CD4-positive, alpha-beta T cell (primary cell): ENCODE results near the gene PLET1. TPM values are rescaled to one million over a fixed set of nuclear protein-coding genes. Genes with fewer than 3 reads are reported as not detected.
A peak's percentile ranks its signal among the peaks of the same experiment; 100 is the strongest.

ENCODE experiments used
- ATAC-seq: fragments of 200-7000 bp; cut with Tn5 transposase; one replicate; pipeline ENCODE4 v1.10.0; 2022; ENCODE audit warnings: mild to moderate bottlenecking; ENCODE audit not compliant: poor library complexity
- CTCF ChIA-PET: fragments of 350-600 bp; sonication (Branson Sonifier 250); formaldehyde crosslinking; loops from one replicate; lab custom pipeline; 2021; ENCODE audit warnings: antibody characterized with exemption, inconsistent platforms; lab: Charles Lee
- POLR2A ChIA-PET: fragments of 350-600 bp; sonication (Branson Sonifier 250); formaldehyde crosslinking; loops from one replicate; lab custom pipeline; 2021; ENCODE audit warnings: antibody characterized with exemption, inconsistent platforms; lab: Charles Lee
- DNase-seq, 14 experiments: peaks; one replicate each; pipeline ENCODE4 v3.0.0-alpha.2; 2013 to 2020; ENCODE audit warnings: mixed read lengths in 2 of 14
- H3K27ac ChIP-seq, 2 donors: one replicate each; pipeline versions ENCODE4 v1.5.1 to v1.7.0; 2013; ENCODE audit warnings: low read length in 2 of 2, low read depth in 1 of 2, mild to moderate bottlenecking in 1 of 2
- H3K27me3 ChIP-seq, 2 experiments: 1 replicate in 1 of 2; 2 replicates in 1 of 2; pipeline versions ENCODE4 v1.6.1 to v1.7.0; 2013; ENCODE audit warnings: low read length in 2 of 2, control low read depth in 1 of 2, mild to moderate bottlenecking in 1 of 2, moderate library complexity in 1 of 2; ENCODE audit not compliant: insufficient read depth in 2 of 2, control insufficient read depth in 1 of 2
- H3K36me3 ChIP-seq: one replicate; pipeline ENCODE4 v1.6.1; 2013; ENCODE audit warnings: low read length, control low read depth; ENCODE audit not compliant: insufficient read depth
- H3K4me1 ChIP-seq: one replicate; pipeline ENCODE4 v1.6.1; 2013; ENCODE audit warnings: low read length, control low read depth; ENCODE audit not compliant: insufficient read depth
- H3K4me3 ChIP-seq: one replicate; pipeline ENCODE4 v1.5.1; 2013; ENCODE audit warnings: mild to moderate bottlenecking, low read length, moderate library complexity
- H3K9me3 ChIP-seq, 2 experiments: 1 replicate in 1 of 2; 2 replicates in 1 of 2; pipeline versions ENCODE4 v1.6.1 to v1.7.0; 2013; ENCODE audit warnings: low read length in 2 of 2, mild to moderate bottlenecking in 2 of 2, control low read depth in 1 of 2, moderate library complexity in 1 of 2; ENCODE audit not compliant: control insufficient read depth in 1 of 2, insufficient read depth in 1 of 2
- H3K27ac Mint-ChIP-seq: one replicate; pipeline ENCODE4 v1.8.0; 2020; ENCODE audit warnings: mixed read lengths
- H3K27me3 Mint-ChIP-seq: one replicate; pipeline ENCODE4 v1.8.0; 2021; ENCODE audit warnings: mixed read lengths
- H3K36me3 Mint-ChIP-seq: one replicate; pipeline ENCODE4 v1.8.0; 2021; ENCODE audit warnings: low read depth, mixed read lengths
- H3K4me1 Mint-ChIP-seq: one replicate; pipeline ENCODE4 v1.8.0; 2021; ENCODE audit warnings: low read depth, mixed read lengths
- H3K4me3 Mint-ChIP-seq: one replicate; pipeline ENCODE4 v1.8.0; 2020; ENCODE audit warnings: mild to moderate bottlenecking, mixed read lengths
- H3K9me3 Mint-ChIP-seq: one replicate; pipeline ENCODE4 v1.8.0; 2020; ENCODE audit warnings: mixed read lengths
- intact Hi-C, 2 experiments: fragments of 100-400 bp; cut with DNase I in 1 of 2; cut with micrococcal nuclease in 1 of 2; formaldehyde crosslinking; loops; one replicate each; pipeline versions ENCODE4 v1.15.1 to v1.9.0; 2023 to 2025; cut with DNase I, micrococcal nuclease
- total RNA-seq, 174 experiments: library from RNA in 2 of 174; stranded (reverse) in 2 of 174; gene quantifications; one replicate each; pipeline ENCODE4 v1.2.3 and lab custom pipeline; 2021 to 2026
- TF ChIP-seq, protein P1 (sequence below): fragments of 200-600 bp; IDR thresholded peaks from one replicate; pipeline ENCODE4 v1.8.0; 2022; ENCODE audit warnings: antibody characterized with exemption, mild to moderate bottlenecking

PLET1 gene
- total RNA-seq, 2 experiments from 2014 or later, result not detected

GRCh38 chr11:112226062-112226830, 34.4 kb downstream of the PLET1 start, which contains the start of gene PTS:
TSS of gene PTS (plus strand) at chr11:112226428. CDS start at chr11:112226444, 16 bp downstream.
- peaks cover 24% of the 10 kb centered on the region for H3K36me3 ChIP-seq
- H3K36me3 Mint-ChIP-seq, result peaks cover 51% of the 10 kb centered on the region
- no peaks in the 10 kb centered on the region for H3K27me3 Mint-ChIP-seq
- no peaks in the 10 kb centered on the region for H3K9me3 Mint-ChIP-seq
- peak; percentile 89 for ATAC-seq
- H3K4me1 Mint-ChIP-seq, result peaks cover 20% of the 10 kb centered on the region
- peak within 1 kb of the TSS; percentile 96 for H3K4me3 Mint-ChIP-seq
- ChIA-PET POLR2A (interaction anchor here (0.7 to 2.4 kb wide), 5 partner anchors 53 to 1088 kb away, joined by 3 to 18 read pairs (median 5); partner anchors contain the start of genes SDHD, TIMM8B and TTC12), CTCF (interaction anchor here (1.0 to 4.2 kb wide), 2 partner anchors 54 to 330 kb away, joined by 3 to 27 read pairs; no protein-coding TSS in a partner anchor)
- TF ChIP-seq, protein P1, sequence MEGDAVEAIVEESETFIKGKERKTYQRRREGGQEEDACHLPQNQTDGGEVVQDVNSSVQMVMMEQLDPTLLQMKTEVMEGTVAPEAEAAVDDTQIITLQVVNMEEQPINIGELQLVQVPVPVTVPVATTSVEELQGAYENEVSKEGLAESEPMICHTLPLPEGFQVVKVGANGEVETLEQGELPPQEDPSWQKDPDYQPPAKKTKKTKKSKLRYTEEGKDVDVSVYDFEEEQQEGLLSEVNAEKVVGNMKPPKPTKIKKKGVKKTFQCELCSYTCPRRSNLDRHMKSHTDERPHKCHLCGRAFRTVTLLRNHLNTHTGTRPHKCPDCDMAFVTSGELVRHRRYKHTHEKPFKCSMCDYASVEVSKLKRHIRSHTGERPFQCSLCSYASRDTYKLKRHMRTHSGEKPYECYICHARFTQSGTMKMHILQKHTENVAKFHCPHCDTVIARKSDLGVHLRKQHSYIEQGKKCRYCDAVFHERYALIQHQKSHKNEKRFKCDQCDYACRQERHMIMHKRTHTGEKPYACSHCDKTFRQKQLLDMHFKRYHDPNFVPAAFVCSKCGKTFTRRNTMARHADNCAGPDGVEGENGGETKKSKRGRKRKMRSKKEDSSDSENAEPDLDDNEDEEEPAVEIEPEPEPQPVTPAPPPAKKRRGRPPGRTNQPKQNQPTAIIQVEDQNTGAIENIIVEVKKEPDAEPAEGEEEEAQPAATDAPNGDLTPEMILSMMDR, result no peak
- peak within 1 kb of the TSS; percentile 69 for H3K4me3 ChIP-seq
- no peaks in the 10 kb centered on the region for H3K9me3 ChIP-seq
- intact Hi-C loops, result loop anchor here in 1 of 2 experiments (2.0 to 10.0 kb wide), 4 partner anchors 229 to 1089 kb away; partner anchors contain the start of genes PPP2R1B and TTC12
- H3K4me1 ChIP-seq, result peaks cover 17% of the 10 kb centered on the region
- peak within 1 kb of the TSS; percentile 99 for H3K27ac Mint-ChIP-seq
- peak within 1 kb of the TSS; percentile 95 to 96 for H3K27ac ChIP-seq
- H3K27me3 ChIP-seq, result no peaks in the 10 kb centered on the region
- peak; percentile 68 to 93 (median 80) for DNase-seq

DNA sequence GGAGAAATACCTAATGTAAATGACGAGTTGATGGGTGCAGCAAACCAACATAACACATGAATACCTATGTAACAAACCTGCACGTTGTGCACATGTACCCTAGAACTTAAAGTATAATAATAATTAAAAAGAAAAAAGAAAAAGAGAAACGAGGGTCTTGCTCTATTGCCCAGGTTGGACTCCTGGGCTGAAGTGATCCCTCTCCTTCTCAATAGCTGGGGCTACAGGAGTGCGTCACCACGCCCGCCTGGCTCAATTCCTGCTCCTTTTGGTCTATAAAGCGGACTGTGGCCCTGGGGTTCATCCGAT, 35.0 kb downstream of the PLET1 start:
- H3K27ac Mint-ChIP-seq, result peak overlapping the region; percentile 99
- no peaks in the 10 kb centered on the region for H3K27me3 Mint-ChIP-seq
- Histone ChIP-seq H3K4me1 (peaks cover 17% of the 10 kb centered on the region), H3K27ac (peak overlapping the region; percentile 95 to 96), H3K27me3 (no peaks in the 10 kb centered on the region), H3K9me3 (no peaks in the 10 kb centered on the region), H3K4me3 (peak overlapping the region; percentile 69), H3K36me3 (peaks cover 18% of the 10 kb centered on the region)
- CTCF ChIA-PET, result interaction anchor here (1.0 to 4.2 kb wide), 2 partner anchors 54 to 330 kb away, joined by 3 to 27 read pairs; no protein-coding TSS in a partner anchor
- peaks cover 45% of the 10 kb centered on the region for H3K36me3 Mint-ChIP-seq
- DNase-seq (no peak), ATAC-seq (no peak)
- POLR2A ChIA-PET, result interaction anchor here (1.7 to 2.4 kb wide), 3 partner anchors 55 to 1088 kb away, joined by 4 to 18 read pairs (median 7); partner anchors contain the start of genes SDHD, TIMM8B and TTC12
- peaks cover 20% of the 10 kb centered on the region for H3K4me1 Mint-ChIP-seq
- TF ChIP-seq, protein P1, result no peak
- no peaks in the 10 kb centered on the region for H3K9me3 Mint-ChIP-seq
- H3K4me3 Mint-ChIP-seq, result peak overlapping the region; percentile 96
- intact Hi-C loops, result loop anchor here in 1 of 2 experiments (2.0 to 10.0 kb wide), 4 partner anchors 229 to 1089 kb away; partner anchors contain the start of genes PPP2R1B and TTC12

GRCh38 chr11:112223754-112224532, 36.7 kb downstream of the PLET1 start:
- Histone ChIP-seq H3K36me3 (peaks cover 3% of the 10 kb centered on the region), H3K4me3 (no peak overlapping the region), H3K4me1 (peaks cover 22% of the 10 kb centered on the region), H3K9me3 (no peaks in the 10 kb centered on the region), H3K27me3 (no peaks in the 10 kb centered on the region), H3K27ac (no peak overlapping the region)
- H3K27me3 Mint-ChIP-seq, result no peaks in the 10 kb centered on the region
- DNase-seq, result no peak
- ChIA-PET CTCF (interaction anchor here (6.2 kb wide), 1 partner anchor 56 kb away, joined by 49 read pairs; no protein-coding TSS in a partner anchor), POLR2A (no interaction called here)
- intact Hi-C loops, result loop anchor here in 1 of 2 experiments (5.0 to 10.0 kb wide), 4 partner anchors 112 to 459 kb away; partner anchors contain the start of genes PPP2R1B, SDHD and TIMM8B
- no peak for ATAC-seq
- peaks cover 28% of the 10 kb centered on the region for H3K36me3 Mint-ChIP-seq
- TF ChIP-seq, protein P1, result no peak
- H3K4me1 Mint-ChIP-seq, result peaks cover 26% of the 10 kb centered on the region
- peak overlapping the region; percentile 52 for H3K4me3 Mint-ChIP-seq
- no peaks in the 10 kb centered on the region for H3K9me3 Mint-ChIP-seq
- peak overlapping the region; percentile 99 for H3K27ac Mint-ChIP-seq
